ENCODE measurements around the gene UHMK1. TPM values are rescaled to one million over a fixed set of nuclear protein-coding genes. Genes with fewer than 3 reads are reported as not detected.

Gene UHMK1
- total RNA-seq, 2 donors from 2014 or later = 63.2 to 78.9 TPM

DNA sequence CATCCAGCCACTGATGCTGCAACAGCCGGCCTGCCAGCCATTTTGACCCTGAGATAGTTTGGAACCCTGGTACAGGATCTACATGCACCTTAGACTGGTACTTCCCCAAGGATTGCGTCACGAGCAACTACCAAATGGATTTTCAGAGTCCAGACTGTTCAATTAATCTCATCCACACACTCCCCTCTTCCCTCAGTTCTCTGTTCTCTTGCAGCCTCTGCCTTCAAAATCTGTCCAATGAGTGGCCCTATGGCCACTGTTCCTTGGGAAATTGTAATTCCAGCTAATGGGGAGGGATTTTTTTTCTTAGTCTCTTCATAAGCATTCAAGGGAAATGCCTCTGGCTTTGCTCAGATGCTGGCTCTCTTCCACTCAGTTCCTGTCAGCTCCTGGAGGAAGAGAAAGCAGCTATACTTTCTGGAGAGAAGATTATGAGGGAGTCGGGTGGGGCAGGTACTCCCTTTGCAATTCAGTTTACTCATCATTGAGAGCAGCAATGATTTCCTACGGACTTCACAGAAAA, 44.1 kb downstream of the UHMK1 start:
- Mint-ChIP-seq H3K9me3 (no peaks in the 10 kb centered on the region), H3K27me3 (no peaks in the 10 kb centered on the region), H3K4me3 (no peak overlapping the region), H3K36me3 (peaks cover 6% of the 10 kb centered on the region), H3K4me1 (ENCODE audit: low read depth in 2 of 2) (peaks cover 0 to 8% of the 10 kb centered on the region in 2 donors), H3K27ac (no peak overlapping the region)
- DNase-seq (ENCODE audit: low spot score) (no peak), ATAC-seq (no peak)

DNA sequence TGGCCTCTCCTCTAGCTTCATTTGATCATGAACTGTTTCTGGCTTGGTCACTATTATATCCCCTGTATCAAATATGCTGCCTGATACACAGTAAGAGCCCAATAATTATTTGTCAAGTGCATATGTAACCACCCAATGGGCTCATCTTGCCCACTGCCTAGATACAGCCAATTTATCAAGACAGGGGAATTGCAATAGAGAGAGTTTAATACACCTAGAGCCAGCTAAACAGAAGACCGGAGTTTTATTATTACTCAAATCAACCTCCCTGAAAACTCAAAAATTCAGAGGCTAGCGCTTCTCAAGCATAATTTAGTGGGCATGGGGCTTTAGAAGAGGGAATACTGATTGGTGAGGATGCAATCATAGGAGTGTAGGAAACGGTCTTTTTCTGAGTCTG, 45.6 kb downstream of the UHMK1 start:
- Mint-ChIP-seq H3K4me1 (ENCODE audit: low read depth in 2 of 2) (peaks cover 3 to 12% of the 10 kb centered on the region in 2 donors), H3K4me3 (no peak overlapping the region), H3K9me3 (no peaks in the 10 kb centered on the region), H3K27me3 (no peaks in the 10 kb centered on the region), H3K27ac (no peak overlapping the region), H3K36me3 (peaks cover 6% of the 10 kb centered on the region)
- ATAC-seq = no peak
- DNase-seq (ENCODE audit: low spot score) = no peak

DNA sequence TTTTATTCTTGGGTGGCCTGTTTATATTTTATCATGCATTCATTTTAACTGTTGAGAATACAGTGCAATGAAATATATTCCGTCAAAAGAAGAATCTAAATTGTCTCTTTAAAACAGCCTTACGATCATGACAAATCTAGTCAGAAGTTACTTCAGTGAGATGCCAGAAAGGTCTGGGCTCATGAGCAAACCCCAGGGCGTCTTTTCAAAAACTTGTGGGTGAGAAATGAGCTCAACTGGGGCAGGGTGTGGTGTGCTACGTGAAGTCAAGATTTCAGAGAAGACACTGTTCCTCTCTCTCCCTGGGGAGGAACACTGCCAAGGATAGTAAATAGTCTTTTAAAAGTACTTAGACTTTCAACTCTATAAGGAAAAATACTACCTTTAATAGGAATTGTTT, 50.6 kb downstream of the UHMK1 start:
- ATAC-seq (peak; percentile 84 to 97), DNase-seq (ENCODE audit: low spot score) (peak; percentile 63)
- peaks cover 2% of the 10 kb centered on the region for H3K36me3 Mint-ChIP-seq
- peaks cover 13 to 15% of the 10 kb centered on the region in 2 donors for H3K4me1 Mint-ChIP-seq (ENCODE audit: low read depth in 2 of 2)
- no peaks in the 10 kb centered on the region for H3K9me3 Mint-ChIP-seq
- H3K4me3 Mint-ChIP-seq = peak overlapping the region; percentile 70
- no peaks in the 10 kb centered on the region for H3K27me3 Mint-ChIP-seq
- peak overlapping the region; percentile 78 to 91 for H3K27ac Mint-ChIP-seq

DNA sequence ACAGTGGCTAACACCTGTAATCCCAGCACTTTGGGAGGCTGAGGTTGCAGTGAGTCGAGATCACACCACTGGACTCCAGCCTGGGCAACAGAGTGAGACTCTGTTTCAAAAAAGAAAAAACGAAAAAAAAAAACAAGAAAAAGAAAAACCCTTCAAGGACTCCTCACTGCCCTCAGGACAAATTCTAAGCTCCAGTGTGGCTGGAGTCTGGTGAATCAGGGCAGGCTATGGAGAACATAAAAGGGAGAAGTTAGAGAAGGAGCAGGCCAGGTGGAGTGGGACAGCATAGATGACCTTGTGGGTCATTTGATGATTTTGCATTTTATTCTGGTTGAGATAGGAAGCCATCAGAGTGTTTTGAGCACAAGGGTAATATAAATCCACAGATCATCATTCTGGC, 51.4 kb downstream of the UHMK1 start:
- Mint-ChIP-seq H3K36me3 (no peaks in the 10 kb centered on the region), H3K27ac (peak overlapping the region; percentile 78 to 91)

DNA sequence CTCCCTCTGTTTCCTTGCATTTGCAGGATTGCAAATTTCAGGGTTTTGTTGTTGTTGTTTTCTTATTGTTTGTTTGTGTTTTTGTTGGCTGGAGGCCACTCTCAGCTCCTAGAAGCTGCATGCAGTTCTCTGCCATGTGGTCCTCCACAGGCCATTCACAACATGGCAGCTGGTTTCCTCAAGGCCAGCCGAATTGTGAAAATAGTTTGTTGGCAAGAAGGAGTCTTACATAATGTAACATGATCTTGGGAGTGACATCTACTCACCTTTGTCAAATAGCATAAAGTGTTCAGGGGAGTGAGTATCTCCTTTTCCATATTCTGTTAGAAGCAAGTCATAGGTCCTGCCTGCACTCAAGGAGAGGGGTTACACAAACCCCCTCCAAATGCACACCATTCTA, 53.3 kb downstream of the UHMK1 start:
- H3K9me3 Mint-ChIP-seq = no peaks in the 10 kb centered on the region
- H3K4me1 Mint-ChIP-seq (ENCODE audit: low read depth in 2 of 2) = peaks cover 13 to 15% of the 10 kb centered on the region in 2 donors
- H3K27ac Mint-ChIP-seq = no peak overlapping the region

More for the DNA sequence above, 51.4 kb downstream of the UHMK1 start:
- no peak for ATAC-seq
- Mint-ChIP-seq H3K9me3 (no peaks in the 10 kb centered on the region), H3K4me1 (ENCODE audit: low read depth in 2 of 2) (peaks cover 13 to 15% of the 10 kb centered on the region in 2 donors), H3K27me3 (no peaks in the 10 kb centered on the region), H3K4me3 (no peak overlapping the region)
- DNase-seq (ENCODE audit: low spot score) = no peak

DNA sequence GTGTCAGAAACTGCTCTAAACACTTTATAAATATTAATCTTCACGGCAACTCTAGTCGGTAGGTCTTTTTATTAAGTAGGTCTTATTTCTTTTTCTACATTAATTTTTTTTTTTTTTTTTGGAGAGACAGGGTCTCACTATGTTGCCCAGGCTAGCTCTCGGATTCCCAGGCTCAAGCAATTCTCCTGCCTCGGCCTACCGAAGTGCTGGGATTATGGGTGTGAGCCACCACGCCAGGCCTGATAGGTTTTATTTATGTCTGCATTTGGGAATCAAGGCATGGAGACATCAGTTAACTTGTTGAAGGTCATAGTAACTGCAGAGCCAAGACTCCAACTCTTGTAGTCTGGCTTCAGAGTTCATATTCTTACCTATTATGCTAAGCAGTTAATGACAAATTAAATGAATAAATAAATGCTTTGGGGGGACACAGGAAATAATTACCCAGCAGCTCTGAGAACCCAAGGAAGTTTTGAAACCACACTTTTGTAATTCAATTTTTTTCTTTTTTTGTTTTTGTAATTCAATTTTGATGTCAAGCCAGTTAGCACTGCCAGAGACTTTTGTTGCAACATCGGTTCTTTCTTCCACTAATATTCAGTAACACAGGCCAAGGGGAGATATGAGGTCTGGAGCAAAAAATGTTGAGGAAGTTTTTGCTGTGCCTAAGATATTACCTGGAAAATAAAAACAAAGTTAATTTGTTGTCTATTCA, 54.5 kb downstream of the UHMK1 start:
- no peaks in the 10 kb centered on the region for H3K27me3 Mint-ChIP-seq
- H3K4me3 Mint-ChIP-seq = no peak overlapping the region
- no peaks in the 10 kb centered on the region for H3K36me3 Mint-ChIP-seq
- DNase-seq (ENCODE audit: low spot score) (no peak), ATAC-seq (no peak)
- H3K9me3 Mint-ChIP-seq = no peaks in the 10 kb centered on the region
- H3K27ac Mint-ChIP-seq = no peak overlapping the region
- H3K4me1 Mint-ChIP-seq (ENCODE audit: low read depth in 2 of 2) = peaks cover 13 to 15% of the 10 kb centered on the region in 2 donors

More for the DNA sequence above, 53.3 kb downstream of the UHMK1 start:
- ATAC-seq (no peak), DNase-seq (ENCODE audit: low spot score) (no peak)
- H3K27me3 Mint-ChIP-seq = no peaks in the 10 kb centered on the region
- no peak overlapping the region for H3K4me3 Mint-ChIP-seq
- no peaks in the 10 kb centered on the region for H3K36me3 Mint-ChIP-seq

DNA sequence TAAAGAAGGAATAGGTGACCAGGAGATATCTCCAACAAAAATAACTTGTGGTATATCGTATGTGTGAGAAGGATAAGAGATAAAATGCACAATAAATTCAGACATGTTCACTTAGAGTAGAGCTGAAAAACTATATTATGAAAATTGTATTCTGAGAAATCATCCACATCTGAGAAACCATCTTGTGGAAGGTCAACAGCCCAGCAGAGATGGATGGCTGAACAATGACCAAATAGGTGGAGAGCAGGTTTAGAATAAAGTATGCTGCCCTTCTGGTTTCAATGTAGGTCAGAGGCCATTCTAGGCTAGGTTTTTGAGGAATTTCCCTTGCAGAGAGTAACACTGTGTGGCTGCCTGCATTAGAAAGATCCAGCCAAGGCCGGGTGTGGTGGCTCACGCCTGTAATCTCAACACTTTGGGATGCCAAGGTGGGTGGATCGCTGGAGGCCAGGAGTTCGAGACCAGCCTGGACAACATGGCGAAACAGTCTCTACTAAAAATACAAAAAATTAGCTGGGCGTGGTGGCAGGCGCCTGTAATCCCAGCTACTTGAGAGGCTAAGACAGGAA, 55.1 kb downstream of the UHMK1 start:
- H3K27ac Mint-ChIP-seq = no peak overlapping the region
- no peak for DNase-seq (ENCODE audit: low spot score)
- peaks cover 13 to 15% of the 10 kb centered on the region in 2 donors for H3K4me1 Mint-ChIP-seq (ENCODE audit: low read depth in 2 of 2)
- no peak for ATAC-seq
- H3K4me3 Mint-ChIP-seq = no peak overlapping the region
- no peaks in the 10 kb centered on the region for H3K27me3 Mint-ChIP-seq
- H3K36me3 Mint-ChIP-seq = no peaks in the 10 kb centered on the region
- H3K9me3 Mint-ChIP-seq = no peaks in the 10 kb centered on the region

DNA sequence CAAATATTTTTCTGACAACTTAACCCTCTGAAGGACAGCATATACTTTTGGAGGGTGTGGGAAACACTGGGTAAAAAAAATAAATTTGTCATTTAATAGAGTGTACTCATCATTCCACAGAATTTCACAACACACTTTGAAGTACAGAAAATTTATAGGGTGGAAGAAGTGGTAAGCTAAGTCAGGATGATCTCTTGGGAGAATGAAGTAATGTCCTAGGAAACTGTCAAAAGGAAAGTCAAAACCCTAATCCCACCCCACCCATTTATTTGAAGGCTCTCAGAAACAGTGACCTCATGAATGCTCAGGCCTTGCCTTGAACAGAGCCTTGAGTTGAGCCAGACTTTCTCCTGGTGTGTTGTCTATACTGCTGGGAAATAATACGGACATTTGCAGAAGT, 56.6 kb downstream of the UHMK1 start:
- no peak overlapping the region for H3K27ac Mint-ChIP-seq
- H3K27me3 Mint-ChIP-seq = no peaks in the 10 kb centered on the region
- H3K9me3 Mint-ChIP-seq = no peaks in the 10 kb centered on the region
- no peak overlapping the region for H3K4me3 Mint-ChIP-seq
- no peak for ATAC-seq
- H3K36me3 Mint-ChIP-seq = no peaks in the 10 kb centered on the region
- DNase-seq (ENCODE audit: low spot score) = no peak
- H3K4me1 Mint-ChIP-seq (ENCODE audit: low read depth in 2 of 2) = peaks cover 3 to 6% of the 10 kb centered on the region in 2 donors

DNA sequence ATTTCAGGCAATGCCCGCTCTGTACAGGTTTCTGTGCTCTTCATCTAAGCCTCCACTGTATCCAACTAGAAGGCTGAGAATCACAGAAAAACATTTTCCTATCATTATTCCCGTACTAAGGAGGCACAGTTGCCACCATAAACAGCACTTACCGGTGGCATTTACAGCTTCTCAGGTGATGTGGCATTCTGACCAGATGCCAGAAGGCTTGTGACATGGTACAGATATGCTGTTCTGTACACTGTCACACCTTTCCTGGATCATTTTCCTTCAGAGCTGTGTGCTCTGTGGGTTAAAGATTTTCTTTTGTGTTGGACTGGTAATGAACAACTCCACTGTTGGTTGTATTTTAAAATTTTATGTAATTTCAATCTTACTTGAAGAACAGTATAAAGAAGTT, 59.9 kb downstream of the UHMK1 start:
- Mint-ChIP-seq H3K27ac (no peak overlapping the region), H3K4me1 (ENCODE audit: low read depth in 2 of 2) (peaks cover 13 to 19% of the 10 kb centered on the region in 2 donors), H3K27me3 (no peaks in the 10 kb centered on the region), H3K9me3 (no peaks in the 10 kb centered on the region), H3K4me3 (no peak overlapping the region), H3K36me3 (no peaks in the 10 kb centered on the region)
- DNase-seq (ENCODE audit: low spot score) = no peak
- no peak for ATAC-seq

DNA sequence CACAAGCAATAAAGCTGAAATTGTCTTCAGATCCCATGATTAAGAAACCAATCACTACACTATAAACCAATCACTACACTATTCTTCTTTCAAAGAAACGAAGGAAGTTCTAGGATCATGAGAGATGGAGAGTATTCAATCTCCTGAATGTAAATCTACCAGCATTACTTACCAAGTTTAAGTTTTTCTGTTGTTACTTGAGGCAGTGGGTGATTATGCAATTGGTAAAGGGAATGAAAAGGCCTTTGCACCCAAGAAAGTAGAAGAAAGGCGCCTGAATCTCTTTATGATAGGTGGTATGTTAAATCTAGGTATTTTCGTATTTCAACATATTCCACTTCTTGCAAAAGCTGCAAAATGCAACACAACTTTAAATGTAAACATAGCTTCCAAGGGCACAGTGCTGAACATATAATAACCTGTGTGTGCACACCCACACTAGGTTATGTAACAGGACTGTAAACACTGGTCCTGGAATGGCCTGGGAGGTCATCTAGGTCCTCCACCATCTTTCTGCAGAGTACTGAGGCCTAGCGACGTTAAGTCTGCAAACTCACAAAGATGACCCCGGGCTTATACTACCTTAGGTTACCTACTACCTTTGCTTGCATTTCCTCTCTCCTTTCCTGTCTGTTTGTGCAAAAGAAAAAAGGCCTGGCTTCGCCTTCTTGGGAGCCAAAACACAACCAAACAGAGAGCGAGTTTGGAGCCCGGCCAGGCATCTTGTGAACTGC, 62.9 kb downstream of the UHMK1 start:
- DNase-seq (ENCODE audit: low spot score) (no peak), ATAC-seq (no peak)
- H3K36me3 Mint-ChIP-seq = no peaks in the 10 kb centered on the region
- peak overlapping the region; percentile 88 for H3K27ac Mint-ChIP-seq
- H3K9me3 Mint-ChIP-seq = no peaks in the 10 kb centered on the region
- peaks cover 27 to 40% of the 10 kb centered on the region in 2 donors for H3K4me1 Mint-ChIP-seq (ENCODE audit: low read depth in 2 of 2)
- H3K4me3 Mint-ChIP-seq = peak overlapping the region; percentile 87
- H3K27me3 Mint-ChIP-seq = no peaks in the 10 kb centered on the region

DNA sequence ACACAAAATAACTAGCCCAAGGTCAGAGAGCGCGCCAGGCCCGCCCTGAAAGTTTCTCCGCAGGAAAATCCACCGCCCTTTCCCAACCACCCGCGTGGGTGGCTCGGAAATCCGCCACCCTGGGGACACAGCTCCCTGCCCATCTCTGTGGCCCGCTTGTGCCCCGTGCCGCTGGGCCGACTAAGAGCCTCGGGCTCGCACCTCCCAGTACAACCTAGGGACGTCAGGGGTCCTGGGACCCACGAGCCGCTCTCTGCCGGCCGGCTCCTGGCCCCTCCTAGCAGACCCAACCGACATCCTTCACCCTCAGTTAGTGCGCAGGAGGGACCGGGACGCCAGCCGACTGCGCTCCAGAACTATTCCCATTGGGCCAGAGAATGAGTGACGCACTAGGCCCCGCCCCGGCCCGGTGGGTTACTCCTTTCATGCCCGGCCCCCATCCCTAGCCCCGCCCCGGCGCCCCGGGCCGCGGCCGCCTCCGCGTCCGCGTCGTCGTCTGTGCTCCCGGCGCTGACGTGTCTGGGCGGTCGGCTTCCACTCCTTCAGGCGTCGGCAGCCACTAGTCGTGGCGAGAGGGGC, 63.5 kb downstream of the UHMK1 start:
- no peaks in the 10 kb centered on the region for H3K36me3 Mint-ChIP-seq
- no peaks in the 10 kb centered on the region for H3K27me3 Mint-ChIP-seq
- H3K9me3 Mint-ChIP-seq = no peaks in the 10 kb centered on the region
- ATAC-seq (peak; percentile 95 to 96), DNase-seq (ENCODE audit: low spot score) (peak; percentile 98)
- peaks cover 30 to 45% of the 10 kb centered on the region in 2 donors for H3K4me1 Mint-ChIP-seq (ENCODE audit: low read depth in 2 of 2)
- H3K27ac Mint-ChIP-seq = peak overlapping the region; percentile 88
- H3K4me3 Mint-ChIP-seq = peak overlapping the region; percentile 87

DNA sequence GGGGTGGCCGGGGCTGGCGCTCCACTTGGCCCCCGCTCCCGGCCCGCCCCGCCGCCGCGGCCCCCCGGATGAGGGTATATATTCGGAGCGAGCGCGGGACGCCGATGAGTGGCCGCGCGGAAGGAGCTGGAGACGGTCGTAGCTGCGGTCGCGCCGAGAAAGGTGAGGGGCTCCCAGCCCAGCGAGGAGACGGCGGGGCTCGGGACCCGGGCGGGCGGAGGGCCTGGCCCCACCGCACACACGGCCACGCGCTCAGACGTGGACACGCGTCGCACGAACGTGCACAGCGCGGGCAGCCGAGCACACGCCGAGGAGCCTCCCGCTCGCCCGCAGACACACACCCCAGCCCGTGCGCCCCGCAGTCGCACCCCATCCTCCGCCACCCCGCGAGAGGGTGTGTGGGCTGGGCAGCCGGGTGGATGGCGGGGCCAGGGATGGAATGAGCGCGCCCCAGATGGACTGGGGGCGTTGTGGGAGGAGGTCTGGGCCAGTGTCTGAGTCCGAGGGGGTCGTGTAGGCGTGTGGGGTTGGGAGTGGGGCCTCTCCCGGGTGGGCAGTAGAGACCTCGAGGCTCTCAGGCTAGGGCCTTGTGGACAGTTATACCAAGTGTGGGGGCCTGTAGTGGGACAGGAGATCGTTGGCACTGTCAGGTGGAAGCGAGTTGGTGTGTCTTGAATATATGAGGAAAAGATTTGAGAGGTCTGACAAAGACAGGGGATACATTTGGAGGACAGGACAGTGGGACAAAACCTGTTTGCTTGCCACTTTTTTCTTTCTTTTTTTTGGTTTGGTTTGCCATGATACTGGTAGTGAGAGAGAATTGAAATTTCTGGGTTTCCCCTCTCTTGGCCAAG, 64.2 kb downstream of the UHMK1 start, which contains the start of gene UAP1:
Gene UAP1 (plus strand): TSS at position 107 of the 854 bp plus-strand sequence. CDS start 4,347 bp downstream, outside the sequence.
- peak within 1 kb of the TSS; percentile 88 for H3K27ac Mint-ChIP-seq
- peak in 1 of 2 donors; percentile 63 for ATAC-seq
- H3K9me3 Mint-ChIP-seq = no peaks in the 10 kb centered on the region
- peaks cover 5% of the 10 kb centered on the region for H3K36me3 Mint-ChIP-seq
- no peaks in the 10 kb centered on the region for H3K27me3 Mint-ChIP-seq
- DNase-seq (ENCODE audit: low spot score) = no peak
- H3K4me1 Mint-ChIP-seq (ENCODE audit: low read depth in 2 of 2) = peaks cover 31 to 48% of the 10 kb centered on the region in 2 donors
- peak within 1 kb of the TSS; percentile 87 for H3K4me3 Mint-ChIP-seq

DNA sequence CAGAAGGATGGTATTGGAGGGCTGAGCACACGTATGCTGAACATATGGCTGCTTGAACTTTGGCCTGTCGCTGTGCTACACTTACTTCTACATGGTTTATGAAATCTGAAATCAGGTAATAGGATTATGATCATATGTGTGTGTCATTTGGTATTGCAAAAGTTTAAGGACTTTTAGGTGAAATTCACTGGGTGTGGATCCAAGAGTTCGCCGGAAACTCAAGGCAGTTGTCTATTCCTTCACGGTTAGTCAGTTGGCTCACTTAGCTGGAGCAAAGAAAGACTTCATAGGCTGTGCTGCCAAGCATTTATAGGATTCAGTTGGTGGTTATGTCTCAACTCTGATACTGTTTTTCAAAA, 64.8 kb downstream of the UHMK1 start:
- Mint-ChIP-seq H3K4me1 (ENCODE audit: low read depth in 2 of 2) (peaks cover 33 to 54% of the 10 kb centered on the region in 2 donors), H3K27ac (peak overlapping the region; percentile 63 to 88), H3K36me3 (peaks cover 11% of the 10 kb centered on the region), H3K9me3 (no peaks in the 10 kb centered on the region), H3K4me3 (peak overlapping the region; percentile 87), H3K27me3 (no peaks in the 10 kb centered on the region)
- no peak for ATAC-seq
- no peak for DNase-seq (ENCODE audit: low spot score)
